Common myeloid progenitor, CD34-positive (primary cell): ENCODE results near the gene PARP14.
A peak's percentile ranks its signal among the peaks of the same experiment; 100 is the strongest.
"Not testable (repeated sequence)": the region's sequence is repeated elsewhere in the genome, so short reads cannot be mapped to it uniquely, and the experiment has no call there.

Source experiments
- CTCF ChIA-PET: fragments of 350-600 bp; sonication (Branson Sonifier 250); formaldehyde crosslinking; loops from one replicate; lab custom pipeline; 2021; ENCODE audit warnings: antibody characterized with exemption; lab: Charles Lee
- POLR2A ChIA-PET: fragments of 350-600 bp; sonication (Branson Sonifier 250); formaldehyde crosslinking; loops from one replicate; lab custom pipeline; 2021; ENCODE audit warnings: antibody characterized with exemption; lab: Charles Lee
- DNase-seq, 3 donors: peaks; one replicate each; pipeline versions ENCODE4 v3.0.0 to v3.0.0-alpha.2; 2013
- H3K27ac ChIP-seq, 2 experiments: 1 replicate in 1 of 2; 2 replicates in 1 of 2; pipeline ENCODE4 v1.7.0; 2013; ENCODE audit warnings: inconsistent platforms in 2 of 2, low read length in 2 of 2, mild to moderate bottlenecking in 2 of 2, low read depth in 1 of 2, moderate library complexity in 1 of 2; ENCODE audit not compliant: severe bottlenecking in 2 of 2, insufficient read depth in 1 of 2, poor library complexity in 1 of 2
- H3K27me3 ChIP-seq, 5 experiments: replicated peaks in 2 of 5; 1 replicate in 3 of 5; 2 replicates in 2 of 5; pipeline versions ENCODE4 v1.6.1 to v1.7.0; 2013; ENCODE audit warnings: low read length in 4 of 5, mild to moderate bottlenecking in 2 of 5, moderate library complexity in 2 of 5, inconsistent platforms in 1 of 5; ENCODE audit not compliant: insufficient read depth in 5 of 5, control insufficient read depth in 4 of 5
- H3K36me3 ChIP-seq, 4 experiments: 1 replicate in 2 of 4; 2 replicates in 2 of 4; pipeline versions ENCODE4 v1.6.1 to v1.7.0; 2013; ENCODE audit warnings: low read length in 3 of 4, control low read depth in 1 of 4, mild to moderate bottlenecking in 1 of 4; ENCODE audit not compliant: control insufficient read depth in 4 of 4, insufficient read depth in 4 of 4
- H3K4me1 ChIP-seq, 4 experiments: 1 replicate in 3 of 4; 2 replicates in 1 of 4; pipeline versions ENCODE4 v1.6.1 to v1.7.1; 2013; ENCODE audit warnings: low read length in 3 of 4, mild to moderate bottlenecking in 3 of 4, control low read depth in 1 of 4, inconsistent platforms in 1 of 4, moderate library complexity in 1 of 4; ENCODE audit not compliant: control insufficient read depth in 4 of 4, insufficient read depth in 4 of 4; ENCODE audit errors: control extremely low read depth in 1 of 4
- H3K4me3 ChIP-seq, 7 experiments: 1 replicate in 4 of 7; 2 replicates in 3 of 7; pipeline versions ENCODE4 v1.5.1 to v1.7.0; 2013; ENCODE audit warnings: mild to moderate bottlenecking in 7 of 7, low read length in 6 of 7, moderate library complexity in 6 of 7, inconsistent platforms in 2 of 7, low read depth in 2 of 7, control low read depth in 1 of 7; ENCODE audit not compliant: insufficient read depth in 4 of 7, control insufficient read depth in 1 of 7; ENCODE audit errors: extremely low read depth in 1 of 7
- H3K9me3 ChIP-seq, 5 experiments: 1 replicate in 4 of 5; 2 replicates in 1 of 5; pipeline versions ENCODE4 v1.6.1 to v1.7.1; 2013; ENCODE audit warnings: low read length in 4 of 5, mild to moderate bottlenecking in 2 of 5, inconsistent platforms in 1 of 5, low read depth in 1 of 5, moderate library complexity in 1 of 5; ENCODE audit not compliant: control insufficient read depth in 4 of 5, insufficient read depth in 2 of 5; ENCODE audit errors: control extremely low read depth in 1 of 5
- WGBS: methylation state at CpG from one replicate; pipeline ENCODE4 v1.1.5; 2013; ENCODE audit not compliant: insufficient coverage; 5-methylcytosine and 5-hydroxymethylcytosine counted together

The PARP14 gene

DNA sequence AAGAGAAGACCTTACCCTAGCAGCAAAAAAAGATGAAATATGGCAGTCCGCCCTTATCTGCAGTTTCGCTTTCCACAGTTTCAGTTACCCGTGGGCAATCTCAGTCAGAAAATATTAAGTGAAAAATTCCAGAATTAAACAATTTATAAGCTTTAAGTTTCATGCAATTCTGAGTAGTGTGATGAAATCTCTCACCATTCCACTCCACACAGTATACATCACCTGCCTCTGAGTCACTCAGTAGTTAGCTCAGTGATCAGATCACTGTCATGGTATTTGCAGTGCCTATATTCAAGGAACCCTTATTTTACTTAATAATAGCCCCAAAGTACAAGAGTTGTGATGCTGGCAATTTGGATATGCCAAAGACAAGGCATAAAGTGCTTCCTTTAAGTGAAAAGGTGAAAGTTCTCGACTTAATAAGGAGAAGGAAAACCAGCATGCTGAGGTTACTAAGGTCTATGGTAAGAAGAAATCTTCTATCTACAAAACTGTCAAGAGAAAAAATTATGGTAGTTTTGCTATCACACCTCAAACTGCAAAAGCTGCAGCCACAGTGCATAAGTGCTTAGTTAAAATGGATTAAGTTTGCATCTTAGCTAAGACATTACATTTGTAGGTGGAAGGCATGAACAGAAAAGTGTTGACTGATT, 64.9 kb downstream of the PARP14 start:
- CTCF ChIA-PET: interaction anchor here (0.6 to 2.2 kb wide), 3 partner anchors 10 to 509 kb away, joined by 3 to 13 read pairs (median 3); no protein-coding TSS in a partner anchor
- WGBS: no CpG with 5 or more reads among the region's 4 CpGs
- no peak for DNase-seq

GRCh38 chr3:122747295-122747694, 66.7 kb downstream of the PARP14 start:
- POLR2A ChIA-PET, H3K9me3 ChIP-seq, CTCF ChIA-PET: not testable (repeated sequence)

More for the DNA sequence above, 64.9 kb downstream of the PARP14 start:
- peaks cover 5 to 20% (median 8%) of the 10 kb centered on the region in 4 experiments for H3K36me3 ChIP-seq
- peaks cover 0 to 10% (median 2%) of the 10 kb centered on the region in 5 experiments for H3K9me3 ChIP-seq
- no peaks in the 10 kb centered on the region for H3K4me1 ChIP-seq
- H3K27ac ChIP-seq: no peak overlapping the region
- no peak overlapping the region for H3K4me3 ChIP-seq
- POLR2A ChIA-PET: no interaction called here
- no peaks in the 10 kb centered on the region for H3K27me3 ChIP-seq

DNA sequence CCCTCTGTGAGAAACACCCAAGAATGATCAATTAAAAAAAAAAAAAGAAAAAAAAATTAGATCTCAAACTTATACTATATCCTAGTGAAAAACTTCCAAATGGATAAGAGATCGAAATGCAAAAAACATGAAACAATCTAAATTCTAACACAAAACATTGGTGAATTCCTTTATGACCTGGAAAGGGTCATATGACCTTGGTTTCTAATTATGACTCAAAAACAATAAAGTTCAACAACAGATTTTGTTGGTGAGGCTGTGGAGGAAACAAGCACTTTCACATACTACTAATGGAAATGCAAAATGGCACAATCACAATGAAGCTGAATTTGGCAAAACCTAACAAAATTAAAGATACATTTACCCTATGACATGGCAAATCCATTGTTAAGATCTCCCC, 67.7 kb downstream of the PARP14 start:
- H3K9me3 ChIP-seq: peaks cover 0 to 1% (median 0%) of the 10 kb centered on the region in 5 experiments
- no peak for DNase-seq
- no peaks in the 10 kb centered on the region for H3K27me3 ChIP-seq
- H3K4me3 ChIP-seq: no peak overlapping the region
- WGBS: 100% methylated on average over 1 of the region's 1 CpG
- POLR2A ChIA-PET: interaction anchor here (0.6 kb wide), 1 partner anchor 16 kb away, joined by 3 read pairs; no protein-coding TSS in a partner anchor
- no peaks in the 10 kb centered on the region for H3K4me1 ChIP-seq
- no peak overlapping the region for H3K27ac ChIP-seq
- CTCF ChIA-PET: no interaction called here
- H3K36me3 ChIP-seq: peaks cover 0 to 14% (median 7%) of the 10 kb centered on the region in 4 experiments

More at GRCh38 chr3:122747295-122747694, 66.7 kb downstream of the PARP14 start:
- not testable (repeated sequence) for H3K27ac ChIP-seq, DNase-seq, H3K27me3 ChIP-seq, H3K4me3 ChIP-seq, H3K4me1 ChIP-seq
- H3K36me3 ChIP-seq: peaks cover 0 to 23% (median 9%) of the 10 kb centered on the region in 4 experiments
- no CpG with 5 or more reads among the region's 35 CpGs for WGBS

DNA sequence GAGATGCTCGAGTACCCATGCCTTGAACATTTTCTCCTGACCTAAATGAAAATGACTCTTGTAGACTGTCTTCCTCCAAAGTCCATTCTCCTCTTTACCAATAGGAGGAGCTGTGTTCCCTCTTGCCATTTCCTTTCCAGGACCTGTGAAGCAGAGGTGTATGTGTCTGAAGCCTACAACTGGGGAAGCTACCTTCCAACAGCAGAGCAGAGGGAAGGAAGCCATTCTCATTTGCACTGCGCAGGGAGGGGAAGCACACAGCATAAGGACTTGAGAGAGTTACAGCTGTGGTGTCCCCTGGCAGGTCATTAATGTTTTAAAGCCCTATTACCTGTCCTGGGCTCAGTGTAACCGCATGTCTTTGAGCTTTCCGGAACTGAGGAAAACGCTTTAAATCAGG, 74.3 kb downstream of the PARP14 start:
- 95% methylated on average over 2 of the region's 5 CpGs for WGBS
- Histone ChIP-seq H3K4me1 (peaks cover 2 to 15% (median 8%) of the 10 kb centered on the region in 4 experiments), H3K9me3 (no peaks in the 10 kb centered on the region), H3K36me3 (peaks cover 11 to 34% (median 14%) of the 10 kb centered on the region in 4 experiments), H3K27me3 (no peaks in the 10 kb centered on the region), H3K4me3 (no peak overlapping the region), H3K27ac (no peak overlapping the region)
- ChIA-PET POLR2A (no interaction called here), CTCF (interaction anchor here (0.8 to 1.7 kb wide), 13 partner anchors 10 to 273 kb away, joined by 3 to 13 read pairs (median 4); partner anchors contain the start of gene HSPBAP1)
- DNase-seq: peak; percentile 33 to 68 (median 67)

DNA sequence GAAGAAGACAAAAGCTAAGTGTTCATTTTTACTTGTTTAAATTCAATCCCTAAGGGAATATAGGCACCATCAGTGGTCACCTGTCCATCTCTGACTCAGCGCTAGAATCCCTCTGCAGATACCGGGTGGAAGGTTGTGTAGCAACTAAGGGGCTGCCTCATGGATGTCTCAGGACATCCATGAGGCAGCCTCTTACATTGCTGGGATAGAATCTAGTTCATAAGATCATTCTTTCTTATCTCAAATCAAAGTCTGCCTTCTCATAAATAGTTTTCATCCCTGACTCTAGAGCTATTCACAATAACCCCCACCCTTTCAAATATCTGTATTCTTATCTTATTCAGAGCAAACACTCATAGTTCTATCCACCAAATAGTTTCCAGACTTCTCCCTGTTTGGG, 74.9 kb downstream of the PARP14 start:
- POLR2A ChIA-PET: no interaction called here

DNA sequence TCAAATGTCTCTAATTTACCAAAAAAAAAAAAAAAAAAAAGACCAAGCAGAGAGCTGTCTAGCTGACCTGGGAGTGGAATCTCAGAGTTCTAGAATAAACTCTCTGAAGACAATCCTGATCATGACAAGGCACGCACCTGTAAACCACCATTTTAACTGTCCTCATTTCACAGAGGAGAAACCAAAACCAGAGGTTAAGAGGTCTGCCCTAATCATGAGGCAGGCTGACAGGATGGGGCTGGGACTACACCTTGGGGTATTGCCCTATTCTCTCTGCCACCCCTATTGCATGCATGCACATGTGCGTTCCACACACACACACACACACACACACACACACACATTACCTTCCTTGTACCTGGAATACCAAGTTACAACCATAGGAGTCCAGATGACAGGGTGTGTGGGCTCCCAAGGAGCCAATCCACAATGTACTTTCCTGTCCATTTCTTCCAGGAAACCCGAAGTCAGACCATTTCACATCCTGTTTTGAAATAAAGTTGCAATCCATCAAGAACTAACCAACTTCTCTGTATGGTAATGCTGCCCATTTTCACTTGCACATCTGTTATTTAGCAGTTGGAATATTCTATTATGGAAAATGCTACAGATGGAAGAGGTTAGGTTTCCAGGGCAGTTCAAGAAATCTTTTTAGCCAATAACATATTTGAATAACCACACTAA, 78.4 kb downstream of the PARP14 start:
- CTCF ChIA-PET: interaction anchor here (1.0 to 2.9 kb wide), 3 partner anchors 12 to 183 kb away, joined by 3 to 6 read pairs (median 4); no protein-coding TSS in a partner anchor
- POLR2A ChIA-PET: no interaction called here
- H3K27me3 ChIP-seq: no peaks in the 10 kb centered on the region
- no peaks in the 10 kb centered on the region for H3K9me3 ChIP-seq
- H3K4me1 ChIP-seq: peaks cover 8 to 37% (median 23%) of the 10 kb centered on the region in 4 experiments
- H3K36me3 ChIP-seq: peaks cover 9 to 19% (median 11%) of the 10 kb centered on the region in 4 experiments
- no CpG with 5 or more reads among the region's 3 CpGs for WGBS
- no peak overlapping the region for H3K4me3 ChIP-seq
- DNase-seq: peak in 2 of 3 donors; percentile 46 to 53
- no peak overlapping the region for H3K27ac ChIP-seq

More for the DNA sequence above, 74.9 kb downstream of the PARP14 start:
- Histone ChIP-seq H3K9me3 (no peaks in the 10 kb centered on the region), H3K36me3 (peaks cover 11 to 34% (median 14%) of the 10 kb centered on the region in 4 experiments), H3K27ac (no peak overlapping the region), H3K4me1 (peaks cover 2 to 17% (median 10%) of the 10 kb centered on the region in 4 experiments), H3K27me3 (no peaks in the 10 kb centered on the region), H3K4me3 (no peak overlapping the region)
- CTCF ChIA-PET: interaction anchor here (0.6 to 1.7 kb wide), 15 partner anchors 10 to 370 kb away, joined by 3 to 13 read pairs (median 4); partner anchors contain the start of gene HSPBAP1
- DNase-seq: no peak
- WGBS: no CpG with 5 or more reads among the region's 2 CpGs
